HepG2 (cell line): ENCODE data around the gene CLEC11A. TPM values are rescaled to one million over a fixed set of nuclear protein-coding genes. Genes with fewer than 3 reads are reported as not detected.

ENCODE experiments used
- ATAC-seq: fragments of 200-7000 bp; cut with Tn5 transposase; 3 replicates; pipeline ENCODE4 v1.9.1; 2020; ENCODE audit warnings: mild to moderate bottlenecking, moderate library complexity
- BruUV-seq: library from RNA; stranded (reverse); fragments of 400-500 nt; replicated peaks from 2 replicates; lab custom pipeline; 2021; lab: Mats Ljungman, UMichigan
- CTCF ChIA-PET: fragments of 300-600 bp; formaldehyde crosslinking; extraction: SDS; loops from one replicate; lab custom pipeline; 2021; ENCODE audit warnings: low total read pairs, inconsistent platforms, low intra/inter-chr PET ratio; lab: Yijun Ruan, JAX
- POLR2A ChIA-PET: fragments of 350-600 bp; sonication (Branson Sonifier 250); formaldehyde crosslinking; loops from one replicate; lab custom pipeline; 2020; ENCODE audit warnings: antibody characterized with exemption, inconsistent platforms; lab: Yijun Ruan, JAX
- DNase-seq: peaks from one replicate; pipeline ENCODE4 v3.0.0-alpha.2; 2015; ENCODE audit warnings: low spot score
- FAIRE-seq: peaks from 3 replicates; lab custom pipeline; 2011; peaks lifted over from hg19 to GRCh38; lab: Jason Lieb, UNC
- H2AFZ ChIP-seq: one replicate; pipeline ENCODE4 v1.6.1; 2011; ENCODE audit warnings: low read length, inconsistent platforms
- H3K27ac ChIP-seq: fragments of 300-600 bp; 3 replicates; pipeline ENCODE4 v1.8.0; 2011; ENCODE audit warnings: mixed run types, mild to moderate bottlenecking, mixed read lengths, low read length, inconsistent platforms; ENCODE audit not compliant: insufficient read depth; ENCODE audit errors: extremely low read length
- H3K27me3 ChIP-seq, 2 experiments: fragments of 200-600 bp in 1 of 2; 2 replicates in 1 of 2; 3 replicates in 1 of 2; pipeline versions ENCODE4 v1.6.0 to v1.8.0; 2011; ENCODE audit warnings: low read length in 2 of 2, mild to moderate bottlenecking in 2 of 2, moderate library complexity in 2 of 2, inconsistent platforms in 1 of 2; ENCODE audit not compliant: insufficient read depth in 2 of 2, control insufficient read depth in 1 of 2
- H3K36me3 ChIP-seq, 2 experiments: fragments of 200-600 bp in 1 of 2; replicated peaks in 1 of 2; 2 replicates in 1 of 2; 3 replicates in 1 of 2; pipeline versions ENCODE4 v1.5.1 to v1.8.0; 2011; ENCODE audit warnings: low read length in 2 of 2, inconsistent platforms in 1 of 2; ENCODE audit not compliant: insufficient read depth in 2 of 2, control insufficient read depth in 1 of 2
- H3K4me1 ChIP-seq: 2 replicates; pipeline ENCODE4 v1.5.1; 2012; ENCODE audit warnings: low read length, inconsistent platforms; ENCODE audit not compliant: insufficient read depth
- H3K4me2 ChIP-seq: 2 replicates; pipeline ENCODE4 v1.6.0; 2011; ENCODE audit warnings: low read depth, low read length, inconsistent platforms
- H3K4me3 ChIP-seq, 3 experiments: fragments of 200-600 bp in 1 of 3; sonication (generic), shearing (Covaris generic) in 1 of 3; replicated peaks in 1 of 3; 2 replicates each; pipeline ENCODE4 v1.5.1; 2011 to 2016; ENCODE audit warnings: low read length in 3 of 3, inconsistent platforms in 2 of 3, low read depth in 2 of 3, mild to moderate bottlenecking in 2 of 3, control low read depth in 1 of 3, mixed read lengths in 1 of 3; ENCODE audit not compliant: insufficient read depth in 1 of 3
- H3K79me2 ChIP-seq: one replicate; pipeline ENCODE4 v1.6.1; 2011; ENCODE audit warnings: low read length, inconsistent platforms; ENCODE audit not compliant: insufficient read depth
- H3K9ac ChIP-seq: 2 replicates; pipeline ENCODE4 v1.6.0; 2011; ENCODE audit warnings: mild to moderate bottlenecking, low read depth, low read length, inconsistent platforms; ENCODE audit not compliant: insufficient read depth
- H3K9me3 ChIP-seq: 2 replicates; pipeline ENCODE4 v1.5.1; 2012; ENCODE audit warnings: mild to moderate bottlenecking, low read length
- H4K20me1 ChIP-seq: 2 replicates; pipeline ENCODE4 v1.6.0; 2011; ENCODE audit warnings: inconsistent platforms, mild to moderate bottlenecking, low read length, moderate library complexity; ENCODE audit not compliant: insufficient read depth
- ATF3 ChIP-seq: sonication (generic); formaldehyde crosslinking; IDR thresholded peaks from 2 replicates; pipeline ENCODE4 v1.4.0; 2020; ENCODE audit warnings: missing genetic modification reagents
- CREM ChIP-seq, 2 experiments: sonication (generic) in 1 of 2; formaldehyde crosslinking in 1 of 2; IDR thresholded peaks; 2 replicates each; pipeline versions ENCODE4 v1.4.0 to v1.6.1; 2016 to 2020; ENCODE audit warnings: antibody characterized with exemption in 1 of 2, mild to moderate bottlenecking in 1 of 2, missing genetic modification reagents in 1 of 2
- GATAD2A ChIP-seq: IDR thresholded peaks from 2 replicates; pipeline ENCODE4 v1.6.1; 2016
- HCFC1 ChIP-seq: fragments of 150-350 bp; IDR thresholded peaks from 2 replicates; pipeline ENCODE4 v1.6.1; 2014; ENCODE audit warnings: low read depth, low read length
- PAX8 ChIP-seq: sonication (generic); formaldehyde crosslinking; IDR thresholded peaks from 2 replicates; pipeline ENCODE4 v1.8.0; 2022; ENCODE audit warnings: mild to moderate bottlenecking, missing genetic modification reagents, borderline replicate concordance
- PITX1 ChIP-seq: sonication (generic); formaldehyde crosslinking; IDR thresholded peaks from 2 replicates; pipeline ENCODE4 v1.5.1; 2020; ENCODE audit warnings: mild to moderate bottlenecking, missing genetic modification reagents
- SIX4 ChIP-seq: sonication (generic); formaldehyde crosslinking; IDR thresholded peaks from 2 replicates; pipeline ENCODE4 v1.4.0; 2020; ENCODE audit warnings: missing genetic modification reagents
- SMARCC2 ChIP-seq: fragments of 450-650 bp; IDR thresholded peaks from 2 replicates; pipeline ENCODE4 v1.6.1; 2017; ENCODE audit warnings: antibody characterized with exemption, mild to moderate bottlenecking
- ZNF207 ChIP-seq: fragments of 450-650 bp; IDR thresholded peaks from 2 replicates; pipeline ENCODE4 v1.6.1; 2016; ENCODE audit warnings: antibody characterized with exemption, borderline replicate concordance
- ZNF484 ChIP-seq: sonication (generic); formaldehyde crosslinking; IDR thresholded peaks from 2 replicates; pipeline ENCODE4 v1.5.1; 2020; ENCODE audit warnings: mild to moderate bottlenecking, low read depth, missing genetic modification reagents, borderline replicate concordance
- ZNF569 ChIP-seq: sonication (generic); formaldehyde crosslinking; IDR thresholded peaks from 2 replicates; pipeline ENCODE4 v1.5.0; 2020; ENCODE audit warnings: mild to moderate bottlenecking, missing genetic modification reagents, moderate library complexity, borderline replicate concordance
- ZNF761 ChIP-seq: sonication (generic); formaldehyde crosslinking; conservative IDR thresholded peaks from 2 replicates; pipeline ENCODE4 v1.4.0; 2020; ENCODE audit warnings: mild to moderate bottlenecking, missing genetic modification reagents
- ZSCAN5A ChIP-seq: sonication (generic); formaldehyde crosslinking; IDR thresholded peaks from 2 replicates; pipeline ENCODE4 v1.8.0; 2022; ENCODE audit warnings: mild to moderate bottlenecking, missing genetic modification reagents, borderline replicate concordance
- WGBS: methylation state at CpG from one replicate; pipeline ENCODE4 v1.1.6; 2017; ENCODE audit warnings: low lambda C conversion rate; 5-methylcytosine and 5-hydroxymethylcytosine counted together
- in situ Hi-C: cut with HindIII; loops from 2 replicates; pipeline ENCODE4 v1.10.0; 2017; ENCODE audit warnings: low pct_unique_long_range_greater_than_20kb; ENCODE audit not compliant: extremely low pct_ligation_motif_present
- intact Hi-C: fragments of 100-400 bp; cut with micrococcal nuclease; formaldehyde crosslinking; loops from one replicate; pipeline ENCODE4 v1.10.0; 2022; ENCODE audit not compliant: unreplicated experiment
- polyA plus RNA-seq, 8 experiments: library from polyadenylated mRNA; depleted of rRNA in 3 of 8; stranded (reverse) in 7 of 8; unstranded in 1 of 8; fragments of >200 nt; fragmentation: Illumina TruSeq in 4 of 8; extraction: Trizol in 4 of 8; gene quantifications; 2 replicates each; pipeline versions ENCODE4 v1.2.1 to v1.2.3, GENCODE V29; 2011 to 2016; ENCODE audit warnings: low read depth in 4 of 8, missing spikeins in 1 of 8, mixed read lengths in 1 of 8; ENCODE audit not compliant: insufficient read depth in 1 of 8
- total RNA-seq, 5 experiments: library from RNA; depleted of rRNA; stranded (reverse); fragments of >200 nt; fragmentation: Illumina TruSeq; extraction: Trizol; gene quantifications; 2 replicates each; pipeline ENCODE4 v1.2.3, GENCODE V29; 2016; ENCODE audit warnings: low read depth in 1 of 5
- TF ChIP-seq, protein P1 (sequence below): sonication (generic); formaldehyde crosslinking; IDR thresholded peaks from 2 replicates; pipeline ENCODE4 v1.4.0; 2020; ENCODE audit warnings: low read depth, missing genetic modification reagents
- TF ChIP-seq, protein P2 (sequence below): IDR thresholded peaks from 2 replicates; pipeline ENCODE4 v1.6.1; 2018; ENCODE audit warnings: missing genetic modification reagents

Gene CLEC11A
- total and polyA plus RNA-seq, 2 of the 13 experiments (the other 11 are each of a cell fraction or from before 2014, with no cell fraction given) = not detected

GRCh38 chr19:50712833-50713232, 10.3 kb upstream of the CLEC11A start:
- ChIA-PET POLR2A (no interaction called here), CTCF (no interaction called here)
- FAIRE-seq (no peak), DNase-seq (no peak), ATAC-seq (no peak)
- no TSS peak for BruUV-seq
- no peaks in the 10 kb centered on the region for H3K9me3 ChIP-seq
- no peaks in the 10 kb centered on the region for H4K20me1 ChIP-seq
- H3K4me1 ChIP-seq = no peaks in the 10 kb centered on the region
- no peak overlapping the region for H3K4me2 ChIP-seq
- no peak overlapping the region for H2AFZ ChIP-seq
- no peaks in the 10 kb centered on the region for H3K36me3 ChIP-seq
- in situ Hi-C loops = no loop called here
- WGBS = 24% methylated on average over 6 of the region's 6 CpGs
- intact Hi-C loops = no loop called here
- no peak overlapping the region for H3K27ac ChIP-seq
- no peak overlapping the region for H3K9ac ChIP-seq
- H3K79me2 ChIP-seq = no peaks in the 10 kb centered on the region
- no peak overlapping the region for H3K4me3 ChIP-seq
- H3K27me3 ChIP-seq = peaks cover 9 to 48% of the 10 kb centered on the region in 2 experiments; a peak in 4 of 5 replicates
- TF ChIP-seq ZSCAN5A (CRISPR knock-in tag) = no peak
- TF ChIP-seq GATAD2A (CRISPR knock-in tag) = no peak
- TF ChIP-seq ZNF484 (CRISPR knock-in tag) = no peak
- no peak for TF ChIP-seq ZNF569
- TF ChIP-seq PITX1 = no peak
- TF ChIP-seq CREM (IDR thresholded peaks at IDR 0.05) = no peak
- no peak for TF ChIP-seq CREM (CRISPR knock-in tag; IDR thresholded peaks at IDR 0.05)
- TF ChIP-seq, protein P1, sequence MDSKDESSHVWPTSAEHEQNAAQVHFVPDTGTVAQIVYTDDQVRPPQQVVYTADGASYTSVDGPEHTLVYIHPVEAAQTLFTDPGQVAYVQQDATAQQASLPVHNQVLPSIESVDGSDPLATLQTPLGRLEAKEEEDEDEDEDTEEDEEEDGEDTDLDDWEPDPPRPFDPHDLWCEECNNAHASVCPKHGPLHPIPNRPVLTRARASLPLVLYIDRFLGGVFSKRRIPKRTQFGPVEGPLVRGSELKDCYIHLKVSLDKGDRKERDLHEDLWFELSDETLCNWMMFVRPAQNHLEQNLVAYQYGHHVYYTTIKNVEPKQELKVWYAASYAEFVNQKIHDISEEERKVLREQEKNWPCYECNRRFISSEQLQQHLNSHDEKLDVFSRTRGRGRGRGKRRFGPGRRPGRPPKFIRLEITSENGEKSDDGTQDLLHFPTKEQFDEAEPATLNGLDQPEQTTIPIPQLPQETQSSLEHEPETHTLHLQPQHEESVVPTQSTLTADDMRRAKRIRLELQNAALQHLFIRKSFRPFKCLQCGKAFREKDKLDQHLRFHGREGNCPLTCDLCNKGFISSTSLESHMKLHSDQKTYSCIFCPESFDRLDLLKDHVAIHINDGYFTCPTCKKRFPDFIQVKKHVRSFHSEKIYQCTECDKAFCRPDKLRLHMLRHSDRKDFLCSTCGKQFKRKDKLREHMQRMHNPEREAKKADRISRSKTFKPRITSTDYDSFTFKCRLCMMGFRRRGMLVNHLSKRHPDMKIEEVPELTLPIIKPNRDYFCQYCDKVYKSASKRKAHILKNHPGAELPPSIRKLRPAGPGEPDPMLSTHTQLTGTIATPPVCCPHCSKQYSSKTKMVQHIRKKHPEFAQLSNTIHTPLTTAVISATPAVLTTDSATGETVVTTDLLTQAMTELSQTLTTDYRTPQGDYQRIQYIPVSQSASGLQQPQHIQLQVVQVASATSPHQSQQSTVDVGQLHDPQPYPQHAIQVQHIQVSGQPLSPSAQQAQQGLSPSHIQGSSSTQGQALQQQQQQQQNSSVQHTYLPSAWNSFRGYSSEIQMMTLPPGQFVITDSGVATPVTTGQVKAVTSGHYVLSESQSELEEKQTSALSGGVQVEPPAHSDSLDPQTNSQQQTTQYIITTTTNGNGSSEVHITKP (CRISPR knock-in tag) = no peak
- no peak for TF ChIP-seq SIX4 (CRISPR knock-in tag)
- TF ChIP-seq ZNF761 (CRISPR knock-in tag) = no peak
- TF ChIP-seq ZNF207 = no peak
- TF ChIP-seq HCFC1 = no peak
- no peak for TF ChIP-seq PAX8 (CRISPR knock-in tag)
- TF ChIP-seq, protein P2, sequence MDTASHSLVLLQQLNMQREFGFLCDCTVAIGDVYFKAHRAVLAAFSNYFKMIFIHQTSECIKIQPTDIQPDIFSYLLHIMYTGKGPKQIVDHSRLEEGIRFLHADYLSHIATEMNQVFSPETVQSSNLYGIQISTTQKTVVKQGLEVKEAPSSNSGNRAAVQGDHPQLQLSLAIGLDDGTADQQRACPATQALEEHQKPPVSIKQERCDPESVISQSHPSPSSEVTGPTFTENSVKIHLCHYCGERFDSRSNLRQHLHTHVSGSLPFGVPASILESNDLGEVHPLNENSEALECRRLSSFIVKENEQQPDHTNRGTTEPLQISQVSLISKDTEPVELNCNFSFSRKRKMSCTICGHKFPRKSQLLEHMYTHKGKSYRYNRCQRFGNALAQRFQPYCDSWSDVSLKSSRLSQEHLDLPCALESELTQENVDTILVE (CRISPR knock-in tag) = no peak
- TF ChIP-seq ATF3 (CRISPR knock-in tag) = no peak
- TF ChIP-seq SMARCC2 = no peak
